HG03457 (cell line): ENCODE results near the gene NELFB.

Experiments
- ATAC-seq: cut with Tn5 transposase; IDR thresholded peaks from one replicate; pipeline ENCODE4 v1.9.1; 2021; ENCODE audit warnings: moderate number of reproducible peaks; ENCODE audit not compliant: unreplicated experiment

The NELFB gene

DNA sequence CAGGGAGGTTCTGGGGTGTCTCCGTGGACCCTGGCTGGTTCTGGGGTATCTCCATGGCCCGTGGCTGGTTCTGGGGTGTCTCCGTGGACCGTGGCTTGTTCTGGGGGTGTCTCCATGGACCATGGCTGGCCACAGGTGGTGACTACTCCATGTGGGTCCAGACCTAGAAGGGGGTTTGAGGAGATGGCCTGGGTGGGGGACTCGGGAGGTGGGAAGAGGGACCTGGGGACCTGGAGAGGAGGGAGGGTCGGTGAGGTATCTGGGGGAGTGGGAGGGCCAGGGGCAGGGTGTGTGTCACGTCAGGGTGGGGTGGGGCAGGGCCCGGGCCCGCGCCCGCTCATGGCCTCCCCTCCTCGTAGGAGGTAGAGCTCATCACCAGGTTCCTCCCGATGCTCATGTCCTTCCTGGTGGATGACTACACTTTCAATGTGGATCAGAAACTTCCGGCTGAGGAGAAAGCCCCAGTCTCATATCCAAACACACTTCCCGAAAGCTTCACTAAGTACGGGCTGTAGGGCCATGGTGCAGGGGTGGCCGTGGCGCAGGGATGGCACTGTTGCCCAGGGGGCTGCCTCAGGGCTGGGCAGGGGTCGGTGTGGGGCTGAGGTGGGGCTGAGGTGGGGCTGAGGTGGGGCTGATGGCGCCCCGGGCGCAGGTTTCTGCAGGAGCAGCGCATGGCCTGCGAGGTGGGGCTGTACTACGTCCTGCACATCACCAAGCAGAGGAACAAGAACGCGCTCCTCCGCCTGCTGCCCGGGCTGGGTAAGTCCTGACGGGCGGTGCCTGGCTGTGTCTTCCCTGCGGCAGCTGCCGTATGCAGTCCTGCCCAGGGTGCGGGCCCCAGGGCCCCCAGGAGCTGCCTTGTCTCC, 11.7 kb downstream of the NELFB start:
- ATAC-seq, result no peak

DNA sequence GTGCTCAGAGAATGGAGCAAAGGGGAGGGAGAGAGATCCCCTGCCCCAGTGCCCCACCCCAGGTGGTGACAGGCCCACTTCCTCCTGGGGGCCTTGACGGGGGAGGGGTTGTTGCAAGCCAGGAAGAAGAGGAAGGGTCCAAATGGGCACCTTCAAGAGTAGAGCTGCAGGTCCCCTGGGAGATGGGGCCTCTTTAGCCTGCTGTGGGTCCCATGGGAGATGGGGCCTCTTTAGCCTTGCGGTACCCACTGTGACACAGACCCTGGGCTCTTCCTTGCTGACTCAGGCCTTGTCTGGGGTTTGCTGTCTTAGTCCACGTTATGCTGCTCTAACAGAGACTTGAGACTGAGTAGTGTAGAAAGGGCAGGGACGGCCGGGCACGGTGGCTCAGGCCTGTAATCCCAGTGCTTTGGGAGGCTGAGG, 12.8 kb downstream of the NELFB start:
- no peak for ATAC-seq

DNA sequence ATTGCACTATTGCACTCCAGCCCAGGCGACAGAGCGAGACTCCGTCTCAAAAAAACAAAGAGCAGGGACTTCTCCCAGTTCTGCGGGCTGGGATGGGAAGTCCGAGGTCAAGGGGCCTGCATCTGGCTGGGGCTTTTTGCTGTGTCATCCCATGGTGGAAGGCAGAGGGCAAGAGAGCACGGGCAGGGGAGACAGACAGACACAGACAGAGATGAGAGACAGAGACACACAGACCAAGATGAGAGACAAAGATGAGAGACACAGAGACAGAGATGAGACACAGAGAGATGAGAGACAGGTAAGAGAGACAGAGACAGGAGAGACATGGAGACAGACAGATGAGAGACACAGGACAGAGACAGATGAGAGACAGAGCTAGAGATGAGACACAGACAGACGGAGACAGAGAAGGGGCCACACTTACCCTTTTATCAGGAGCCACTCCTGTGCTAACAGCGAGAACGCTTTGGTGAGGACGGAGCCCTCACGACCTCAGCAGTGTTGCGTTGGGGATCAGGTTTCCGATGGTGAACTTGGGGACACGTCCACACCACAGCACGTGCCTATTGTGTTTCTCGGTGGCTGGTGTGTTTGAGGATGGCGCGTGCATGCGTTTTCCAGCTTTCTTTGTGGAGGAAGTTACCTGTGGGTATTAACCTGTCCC, 13.5 kb downstream of the NELFB start:
- no peak for ATAC-seq

DNA sequence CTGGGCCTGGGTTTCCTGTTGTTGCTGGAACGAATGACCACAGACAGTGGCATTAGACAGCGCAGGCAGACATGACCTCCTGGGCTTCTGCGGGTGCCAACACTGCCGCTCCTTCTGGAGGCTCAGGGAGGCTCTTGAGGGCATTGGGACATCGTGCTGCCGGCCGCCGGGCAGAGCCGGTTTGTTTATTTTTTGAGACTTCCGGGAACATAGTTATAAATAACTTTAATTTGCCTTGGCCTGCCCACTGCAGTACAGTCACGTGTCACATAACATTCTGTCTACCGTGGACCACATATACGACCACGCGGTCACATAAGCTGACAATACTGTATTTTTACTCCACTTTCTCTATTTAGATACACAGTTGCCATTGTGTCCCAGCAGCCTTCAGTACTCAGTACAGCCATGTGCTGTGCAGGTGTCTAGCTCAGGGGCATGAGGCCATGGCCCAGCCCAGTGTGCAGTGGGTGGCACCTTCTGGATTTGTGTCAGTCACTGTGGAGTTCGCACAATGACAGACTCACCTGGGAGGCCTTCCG, 14.2 kb downstream of the NELFB start:
- no peak for ATAC-seq

DNA sequence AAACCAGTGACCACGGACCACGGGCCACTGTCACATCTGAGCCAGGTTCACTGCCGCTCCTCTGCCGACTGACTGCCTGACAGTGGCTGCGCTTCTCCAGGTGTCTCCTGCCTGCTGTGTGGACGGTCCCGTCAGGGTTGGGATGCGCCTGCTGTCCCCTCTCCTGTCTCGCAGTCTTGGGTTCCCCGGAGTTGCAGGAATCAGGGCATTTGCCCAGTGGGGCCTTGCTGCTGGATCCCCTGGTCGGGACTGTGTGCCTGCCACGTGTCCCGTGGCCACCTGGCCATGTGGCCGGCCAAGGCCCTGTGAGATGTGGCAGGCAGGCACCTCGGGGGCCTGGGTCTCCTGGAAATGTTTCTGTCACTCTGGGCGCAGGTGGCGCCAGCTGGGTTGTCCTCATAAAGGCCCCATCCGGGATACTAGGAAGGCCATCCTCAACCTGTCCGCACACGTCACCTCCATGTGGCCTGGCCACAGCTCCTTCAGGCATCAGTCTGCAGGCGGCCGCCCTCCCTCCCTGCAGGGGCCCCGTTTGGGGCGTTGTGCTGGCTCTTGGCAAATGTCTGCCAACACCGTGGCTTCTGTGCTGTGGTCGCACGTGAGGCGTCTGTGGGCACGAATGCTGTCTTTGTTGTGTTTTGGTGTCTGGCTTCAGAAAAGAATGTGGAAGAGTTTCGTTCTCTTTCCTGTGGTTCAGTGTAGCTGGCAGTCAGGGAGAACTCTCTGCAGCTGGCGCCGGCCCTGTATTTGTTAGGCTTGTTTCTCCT, 16.0 kb downstream of the NELFB start:
- no peak for ATAC-seq

DNA sequence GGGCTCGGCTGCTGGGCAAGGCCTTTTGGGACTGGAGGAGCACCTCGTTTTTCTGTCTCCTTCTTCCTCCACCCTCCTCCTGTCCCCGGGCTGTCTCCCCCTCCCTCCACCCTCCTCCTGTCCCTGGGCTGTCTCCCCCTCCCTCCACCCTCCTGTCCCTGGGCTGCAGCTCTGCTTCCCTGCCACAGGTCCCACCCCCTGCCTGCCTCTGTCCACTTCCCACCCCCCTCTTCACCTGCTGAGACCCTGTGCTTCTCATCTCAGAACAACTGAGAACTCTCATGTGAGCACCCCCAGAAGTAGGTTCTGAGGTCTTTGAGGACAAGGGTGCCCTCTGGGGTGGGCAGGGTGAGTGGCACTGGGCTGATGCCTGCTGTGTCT, 16.6 kb downstream of the NELFB start:
- ATAC-seq, result no peak

DNA sequence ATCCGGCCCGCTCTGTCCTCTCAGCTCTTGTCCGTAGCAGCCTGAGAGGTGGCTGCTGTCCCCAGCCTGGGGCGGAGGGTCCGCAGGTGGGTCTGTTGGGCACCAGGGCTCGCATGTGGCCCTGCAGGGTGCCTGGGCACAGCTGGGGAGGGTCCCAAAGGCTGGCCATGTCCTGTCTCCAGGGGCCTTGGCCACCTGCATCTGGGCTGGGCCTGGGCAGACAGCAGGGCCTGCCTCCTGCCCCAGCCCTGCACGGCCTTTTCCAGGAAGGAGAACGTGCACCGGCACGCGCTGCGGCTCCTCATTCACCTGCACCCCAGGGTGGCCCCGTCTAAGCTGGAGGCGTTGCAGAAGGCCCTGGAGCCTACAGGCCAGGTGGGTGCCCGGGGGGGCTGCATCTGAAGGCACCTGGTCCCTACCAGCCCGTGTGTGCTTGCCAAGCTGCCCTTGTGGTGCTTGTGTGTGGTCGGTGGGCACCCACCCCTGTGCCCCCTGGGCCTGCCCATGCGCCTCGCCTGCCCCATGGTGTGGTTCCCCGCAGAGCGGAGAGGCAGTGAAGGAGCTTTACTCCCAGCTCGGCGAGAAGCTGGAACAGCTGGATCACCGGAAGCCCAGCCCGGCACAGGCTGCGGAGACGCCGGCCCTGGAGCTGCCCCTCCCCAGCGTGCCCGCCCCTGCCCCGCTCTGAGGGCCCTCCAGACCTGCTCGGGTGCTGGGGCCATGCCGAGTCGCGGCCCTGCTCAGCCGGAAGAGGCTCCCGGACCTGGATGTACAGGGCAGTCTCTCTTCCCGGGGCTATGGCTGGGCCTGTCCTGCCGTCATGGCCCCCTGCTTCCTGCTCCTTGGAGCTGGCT, 17.3 kb downstream of the NELFB start:
- ATAC-seq, result no peak

DNA sequence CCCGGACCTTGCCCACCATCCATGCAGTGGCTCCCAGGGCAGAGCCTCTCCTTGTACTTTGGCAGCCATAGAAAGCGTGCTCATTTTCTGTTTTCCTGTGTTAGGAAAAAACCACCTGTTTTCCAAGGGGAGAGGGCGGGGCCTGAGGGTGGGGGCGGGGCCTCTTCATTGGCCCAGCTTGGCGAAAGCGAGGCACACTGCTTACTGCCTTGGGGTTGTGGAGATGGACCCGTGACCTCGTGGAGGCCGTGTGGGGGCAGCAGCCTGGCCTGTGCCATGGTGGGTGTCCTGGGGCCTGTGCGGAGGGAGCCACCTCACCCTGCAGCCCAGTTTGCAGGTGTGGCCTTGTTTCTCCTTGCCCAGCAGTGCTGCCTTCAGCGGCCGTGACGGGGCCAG, 18.0 kb downstream of the NELFB start:
- no peak for ATAC-seq

DNA sequence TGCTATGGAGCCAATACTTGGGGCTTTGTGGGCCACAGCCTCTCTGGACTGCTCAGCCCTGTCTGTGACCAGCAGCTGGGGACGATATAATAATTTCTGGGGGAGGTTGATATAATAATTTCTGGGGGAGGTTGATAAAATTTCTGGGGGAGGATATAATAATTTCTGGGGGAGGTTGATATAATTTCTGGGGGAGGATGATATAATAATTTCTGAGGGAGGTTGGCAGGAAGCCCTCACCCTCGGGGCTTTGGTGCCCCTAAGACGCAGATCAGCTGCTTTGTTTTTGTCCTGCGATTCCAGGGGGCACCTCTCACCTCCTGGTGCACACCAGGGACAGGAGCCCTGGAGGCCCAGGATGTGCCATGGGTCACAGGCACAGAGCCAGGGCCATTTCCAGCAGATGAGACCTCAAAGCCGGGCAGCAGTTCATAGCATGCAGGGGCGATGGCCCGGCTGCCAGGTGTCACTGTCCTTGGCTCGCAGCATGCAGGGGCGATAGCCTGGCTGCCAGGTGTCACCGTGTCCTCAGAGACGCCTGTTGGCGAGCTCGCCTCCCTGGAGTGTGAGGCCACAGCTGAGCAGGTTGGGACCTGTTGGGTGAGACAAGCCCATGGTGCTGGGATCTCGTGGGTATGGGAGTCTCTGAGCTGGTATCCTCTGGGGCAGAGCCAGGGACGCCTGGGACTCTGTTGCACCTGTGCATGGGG, 18.6 kb downstream of the NELFB start:
- ATAC-seq, result no peak

DNA sequence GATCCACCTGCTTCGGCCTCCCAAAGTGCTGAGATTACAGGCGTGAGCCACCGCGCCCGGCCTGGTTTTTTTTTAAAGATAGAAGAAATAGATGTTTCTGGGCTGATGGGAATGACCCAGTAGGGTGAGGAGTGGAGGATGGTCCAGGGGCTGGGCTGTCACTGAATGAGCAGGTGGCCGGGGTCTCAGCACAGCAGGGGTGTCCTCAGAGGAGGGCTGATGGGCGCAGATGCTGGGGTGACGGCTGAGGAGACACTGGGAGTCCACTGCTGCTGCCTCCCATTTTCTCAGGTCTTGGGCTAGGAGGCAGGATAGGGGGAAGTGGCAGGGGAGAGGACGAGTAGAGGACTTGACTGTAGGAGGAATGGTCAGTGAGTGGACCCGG, 20.1 kb downstream of the NELFB start:
- ATAC-seq, result no peak

DNA sequence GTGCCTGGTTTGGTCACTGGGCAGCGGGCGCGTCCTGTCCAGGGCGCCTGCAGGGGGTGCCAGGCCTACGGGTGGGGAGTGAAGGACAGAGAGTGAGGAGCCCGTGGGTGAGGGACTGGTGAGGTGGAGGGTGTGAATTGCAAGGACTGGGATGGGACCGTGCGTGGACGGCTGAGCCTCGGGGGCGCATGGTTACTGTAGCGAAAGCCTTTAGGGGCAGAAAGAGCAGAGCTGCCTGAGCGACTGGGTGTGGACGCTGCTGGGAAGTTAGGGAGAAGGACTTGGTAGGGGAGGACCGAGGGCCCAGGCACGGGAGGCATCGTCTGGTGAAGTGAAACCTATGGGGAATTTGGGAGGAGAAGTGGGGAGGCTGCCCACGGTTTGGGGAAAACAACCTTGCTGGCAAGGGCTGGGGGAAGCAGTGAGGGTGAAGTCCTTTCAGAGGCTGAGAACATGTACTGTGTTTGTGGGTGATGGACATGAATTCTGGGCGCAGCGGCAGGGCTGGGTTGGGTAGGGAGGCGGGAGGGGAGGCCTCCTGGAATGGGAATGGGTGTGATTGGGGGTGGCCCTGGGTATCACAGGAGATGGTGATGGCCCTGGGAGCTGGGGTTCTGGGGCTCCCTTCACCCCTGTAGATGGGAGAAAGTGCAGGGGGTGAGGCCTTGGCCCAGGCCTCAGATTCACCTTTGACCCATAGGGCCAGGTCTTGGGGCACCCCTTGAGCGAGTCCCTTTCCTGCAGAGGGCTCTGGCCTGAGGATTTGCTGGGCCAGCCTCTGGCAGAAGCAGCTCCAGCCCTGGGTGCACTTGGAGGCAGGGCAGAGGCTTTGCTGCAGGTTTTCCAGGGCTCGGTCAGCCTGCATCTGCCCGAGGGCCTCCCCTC, 20.7 kb downstream of the NELFB start:
- ATAC-seq, result no peak

DNA sequence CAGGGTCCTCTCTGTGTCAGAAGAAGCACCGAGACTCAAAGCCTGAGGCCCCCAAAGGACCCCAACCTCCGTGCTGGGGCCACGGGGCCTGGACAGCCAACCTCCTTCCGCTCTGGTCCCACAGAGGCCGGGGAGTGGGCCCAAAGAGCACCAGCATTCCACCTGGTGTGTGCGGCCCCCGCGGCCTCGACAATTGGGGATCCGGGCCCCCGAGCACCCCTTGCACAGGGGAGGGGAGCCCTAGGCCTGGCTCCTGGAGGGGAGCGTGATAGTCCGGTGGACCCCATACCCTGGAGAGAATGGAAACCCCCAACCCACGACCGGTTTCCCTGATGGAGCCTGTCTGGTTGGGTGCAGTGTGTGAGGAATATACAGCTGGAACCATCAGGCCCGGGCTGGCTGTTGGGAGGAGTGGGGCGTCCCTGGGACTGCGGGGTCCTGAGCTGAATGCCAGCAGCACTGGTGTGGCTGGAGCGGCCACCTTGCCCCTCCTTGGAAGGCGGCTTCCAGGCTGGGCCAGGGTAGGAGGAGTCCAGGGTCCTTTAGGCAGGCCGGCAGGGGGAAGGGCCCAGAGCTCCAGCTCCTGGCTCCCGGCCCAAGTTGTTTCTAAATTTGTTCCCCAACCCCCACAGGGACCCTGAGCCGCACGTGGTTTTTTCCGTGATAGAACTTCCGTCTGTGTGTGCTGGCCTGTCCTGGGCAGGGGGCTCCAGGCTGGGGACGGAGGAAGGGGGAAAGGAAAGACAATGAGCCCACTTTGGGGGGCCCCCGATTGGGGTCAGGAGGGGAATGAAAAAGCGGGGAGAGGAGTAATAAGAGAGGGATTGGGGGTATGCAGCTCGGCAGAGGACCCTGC, 21.6 kb downstream of the NELFB start:
- no peak for ATAC-seq

DNA sequence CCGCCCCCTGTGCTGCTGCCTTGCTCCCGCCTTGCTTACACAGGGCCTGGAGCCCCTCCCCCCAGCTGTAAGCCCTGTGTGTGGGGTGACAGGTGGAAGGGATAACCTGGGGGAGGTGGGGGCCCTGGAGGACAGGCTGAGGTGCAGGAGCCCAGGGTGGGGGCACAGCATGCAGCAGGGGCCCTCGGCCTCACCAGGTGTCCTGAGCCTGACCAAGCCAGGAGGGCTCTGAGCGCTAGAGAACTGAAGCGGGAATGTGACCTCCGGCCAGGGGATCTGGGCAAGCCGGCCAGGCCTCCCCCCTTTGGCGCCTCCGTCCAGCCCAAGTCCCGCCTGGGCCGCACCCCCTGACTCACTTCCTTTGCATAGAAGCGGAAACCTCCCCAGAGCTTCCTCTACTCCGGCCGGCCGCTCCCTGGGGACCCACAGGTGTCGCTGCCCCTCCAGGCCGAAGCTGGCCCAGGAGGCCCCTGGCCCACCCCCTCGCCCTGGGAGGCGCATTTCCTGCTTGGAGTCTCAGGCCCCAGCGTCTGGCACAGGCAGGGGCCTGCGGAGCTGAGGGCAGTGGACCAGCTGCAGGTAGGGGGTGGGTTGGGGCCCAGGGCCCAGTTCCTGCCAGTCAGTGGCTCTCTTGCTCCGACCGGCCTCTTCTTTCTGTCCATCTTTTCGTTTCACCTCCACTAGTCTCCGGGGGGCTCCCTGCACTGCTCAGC, 22.4 kb downstream of the NELFB start, which contains the start of gene TOR4A:
TSS of gene TOR4A (plus strand) at position 398 of the 713 bp plus-strand sequence. CDS start 964 bp downstream, outside the sequence.
- ATAC-seq, result no peak

DNA sequence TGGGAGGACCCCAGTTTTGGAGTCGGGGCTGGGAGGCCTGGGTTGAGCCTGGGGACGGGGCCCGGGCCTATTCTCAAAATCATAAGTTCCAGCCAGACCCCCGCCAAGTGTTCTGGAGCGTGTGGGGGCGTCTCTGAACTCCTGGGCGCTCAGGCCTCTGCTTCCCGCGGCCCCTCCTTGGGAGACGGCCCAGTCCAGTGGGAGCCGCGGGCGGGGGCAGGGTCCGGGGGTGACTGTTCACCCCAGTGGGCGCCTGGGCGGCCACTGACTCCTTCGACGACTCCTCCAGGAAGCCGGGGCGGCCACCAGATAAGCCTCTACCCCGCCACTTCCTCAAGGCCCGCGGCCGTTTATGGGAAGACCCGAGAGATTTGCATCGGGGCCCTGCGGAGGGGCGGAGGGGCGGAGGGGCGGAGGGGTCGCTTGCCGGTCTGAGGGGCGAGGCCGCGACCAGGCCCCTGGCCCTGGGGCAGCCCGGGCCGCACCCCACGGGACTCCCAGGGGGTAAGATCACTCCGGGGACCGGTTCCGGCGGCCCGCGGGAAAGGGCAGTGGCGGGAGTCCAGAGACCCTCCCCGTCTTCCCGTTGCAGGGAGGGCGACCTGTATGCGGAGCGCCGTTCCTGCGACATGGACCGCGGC, 23.1 kb downstream of the NELFB start:
- ATAC-seq, result no peak

DNA sequence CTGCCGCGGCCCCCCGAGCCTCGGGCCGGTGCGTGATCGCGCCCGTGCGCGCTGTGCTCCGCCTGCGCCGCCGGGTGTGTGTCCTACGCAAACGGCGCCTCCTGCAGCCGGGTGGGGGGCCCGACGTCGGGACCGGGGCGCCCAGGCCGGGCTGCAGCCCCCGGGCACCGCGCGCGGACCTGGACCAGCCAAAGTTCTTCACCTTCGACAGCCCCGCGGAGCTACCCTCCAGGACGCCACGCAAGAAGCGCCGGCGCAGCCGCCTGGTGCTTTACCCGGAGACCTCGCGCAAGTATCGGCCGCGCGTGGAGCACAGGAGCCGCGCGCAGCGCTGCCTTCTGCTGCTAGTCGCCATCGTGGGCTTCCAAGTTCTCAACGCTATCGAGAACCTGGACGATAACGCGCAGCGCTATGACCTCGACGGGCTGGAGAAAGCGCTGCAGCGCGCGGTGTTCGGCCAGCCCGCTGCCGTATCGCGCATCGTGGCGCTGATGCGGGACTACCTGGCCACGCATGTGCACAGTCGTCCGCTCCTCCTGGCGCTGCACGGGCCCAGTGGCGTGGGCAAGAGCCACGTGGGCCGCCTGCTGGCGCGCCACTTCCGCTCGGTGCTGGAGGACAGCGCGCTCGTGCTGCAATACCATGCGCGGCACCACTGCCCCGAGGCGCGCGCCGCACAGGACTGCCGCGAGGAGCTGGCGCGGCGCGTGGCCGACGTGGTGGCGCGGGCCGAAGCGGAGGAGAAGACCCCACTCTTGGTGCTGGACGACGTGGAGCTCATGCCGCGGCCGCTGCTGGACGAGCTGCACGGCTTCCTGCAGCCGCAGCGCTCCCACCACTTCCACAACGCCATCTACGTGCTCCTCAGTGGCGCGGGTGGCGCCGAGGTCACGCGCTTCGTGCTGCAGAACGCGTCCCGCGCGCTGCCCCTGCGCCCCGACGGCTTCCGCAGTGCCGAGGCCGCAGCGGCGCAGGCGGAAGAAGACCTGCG, 23.9 kb downstream of the NELFB start:
- no peak for ATAC-seq
